Calu3 (cell line): ENCODE measurements around the gene LAMB4. TPM values are rescaled to one million over a fixed set of nuclear protein-coding genes. Genes with fewer than 3 reads are reported as not detected.

ENCODE experiments used
- BruUV-seq: library from RNA; stranded (reverse); fragments of 400-500 nt; replicated peaks from 2 replicates; lab custom pipeline; 2021; lab: Mats Ljungman, UMichigan
- CTCF ChIA-PET: fragments of 300-600 bp; sonication (Branson Sonifier 250); formaldehyde crosslinking; loops from one replicate; lab custom pipeline; 2022; ENCODE audit warnings: antibody characterized with exemption; lab: Charles Lee
- DNase-seq: peaks from one replicate; pipeline ENCODE4 v3.0.0; 2022
- H3K27ac Mint-ChIP-seq: one replicate; pipeline ENCODE4 v1.8.0; 2022; ENCODE audit warnings: mixed read lengths; ENCODE audit not compliant: unreplicated experiment
- H3K27me3 Mint-ChIP-seq: one replicate; pipeline ENCODE4 v1.8.0; 2022; ENCODE audit warnings: mixed read lengths; ENCODE audit not compliant: unreplicated experiment
- H3K36me3 Mint-ChIP-seq: one replicate; pipeline ENCODE4 v1.8.0; 2022; ENCODE audit warnings: mild to moderate bottlenecking, moderate library complexity, mixed read lengths; ENCODE audit not compliant: insufficient read depth, unreplicated experiment
- H3K4me1 Mint-ChIP-seq: one replicate; pipeline ENCODE4 v1.8.0; 2022; ENCODE audit warnings: mild to moderate bottlenecking, low read depth, mixed read lengths; ENCODE audit not compliant: unreplicated experiment
- H3K4me3 Mint-ChIP-seq: one replicate; pipeline ENCODE4 v1.8.0; 2022; ENCODE audit warnings: mild to moderate bottlenecking, low read depth, moderate library complexity, mixed read lengths; ENCODE audit not compliant: unreplicated experiment
- H3K9me3 Mint-ChIP-seq: one replicate; pipeline ENCODE4 v1.8.0; 2022; ENCODE audit warnings: low read depth, mixed read lengths; ENCODE audit not compliant: unreplicated experiment
- CTCF ChIP-seq: fragments of 200-600 bp; IDR thresholded peaks from one replicate; pipeline ENCODE4 v1.8.0; 2022; ENCODE audit warnings: antibody characterized with exemption; ENCODE audit not compliant: unreplicated experiment
- intact Hi-C: fragments of 100-400 bp; cut with micrococcal nuclease; formaldehyde crosslinking; loops from one replicate; pipeline ENCODE4 v1.10.0; 2022; ENCODE audit not compliant: unreplicated experiment
- total RNA-seq: library from RNA; stranded (reverse); gene quantifications from 2 replicates; pipeline ENCODE4 v1.2.3, GENCODE V29; 2022

The LAMB4 gene
- total RNA-seq, 1 experiment from 2014 or later: not detected

GRCh38 chr7:108015740-108016139 lies 114.4 kb downstream of the LAMB4 start:
- Mint-ChIP-seq H3K9me3 (no peaks in the 10 kb centered on the region), H3K4me3 (no peak overlapping the region), H3K4me1 (peaks cover 22% of the 10 kb centered on the region), H3K27ac (no peak overlapping the region), H3K27me3 (no peaks in the 10 kb centered on the region), H3K36me3 (no peaks in the 10 kb centered on the region)
- CTCF ChIA-PET: interaction anchor here (1.7 kb wide), 1 partner anchor 17 kb away, joined by 4 read pairs; no protein-coding TSS in a partner anchor
- BruUV-seq: no TSS peak
- intact Hi-C loops: loop anchor here (2.0 to 5.0 kb wide), 2 partner anchors 17 to 82 kb away; no protein-coding TSS in a partner anchor
- no peak for DNase-seq
- TF ChIP-seq CTCF: no peak

GRCh38 chr7:108014747-108015682 lies 115.1 kb downstream of the LAMB4 start:
- Mint-ChIP-seq H3K4me1 (peaks cover 29% of the 10 kb centered on the region), H3K27ac (no peak overlapping the region), H3K36me3 (no peaks in the 10 kb centered on the region), H3K27me3 (no peaks in the 10 kb centered on the region), H3K9me3 (no peaks in the 10 kb centered on the region), H3K4me3 (no peak overlapping the region)
- CTCF ChIA-PET: no interaction called here
- no TSS peak for BruUV-seq
- no peak for DNase-seq
- intact Hi-C loops: loop anchor here (5.0 kb wide), 1 partner anchor 82 kb away; no protein-coding TSS in a partner anchor
- TF ChIP-seq CTCF: no peak

GRCh38 chr7:108014215-108014614 lies 115.9 kb downstream of the LAMB4 start:
- TF ChIP-seq CTCF: no peak
- Mint-ChIP-seq H3K9me3 (no peaks in the 10 kb centered on the region), H3K4me1 (peaks cover 35% of the 10 kb centered on the region), H3K36me3 (no peaks in the 10 kb centered on the region), H3K4me3 (no peak overlapping the region), H3K27me3 (no peaks in the 10 kb centered on the region), H3K27ac (no peak overlapping the region)
- intact Hi-C loops: no loop called here
- no peak for DNase-seq
- CTCF ChIA-PET: no interaction called here
- BruUV-seq: no TSS peak

GRCh38 chr7:108012499-108013430 lies 117.4 kb downstream of the LAMB4 start:
- Mint-ChIP-seq H3K9me3 (no peaks in the 10 kb centered on the region), H3K4me1 (peaks cover 35% of the 10 kb centered on the region), H3K36me3 (no peaks in the 10 kb centered on the region), H3K27me3 (no peaks in the 10 kb centered on the region), H3K4me3 (no peak overlapping the region), H3K27ac (peak overlapping the region; percentile 16)
- no peak for TF ChIP-seq CTCF
- intact Hi-C loops: no loop called here
- no TSS peak for BruUV-seq
- CTCF ChIA-PET: interaction anchor here (0.9 kb wide), 1 partner anchor 9 kb away, joined by 4 read pairs; no protein-coding TSS in a partner anchor
- no peak for DNase-seq
